GM23338 (cell line): Measurements from ENCODE around the gene GAL3ST1. TPM values are rescaled to one million over a fixed set of nuclear protein-coding genes. Genes with fewer than 3 reads are reported as not detected.

ENCODE experiments used
- ATAC-seq: fragments of 200-7000 bp; cut with Tn5 transposase; 3 replicates; pipeline ENCODE4 v1.9.1; 2020
- DNase-seq: peaks from one replicate; pipeline ENCODE4 v3.0.0-alpha.2; 2015; ENCODE audit warnings: low spot score
- H2AFZ ChIP-seq: fragments of 200-600 bp; sonication (generic); 2 replicates; pipeline ENCODE4 v1.8.0; 2016; ENCODE audit warnings: antibody characterized with exemption, mild to moderate bottlenecking, moderate library complexity
- H3F3A ChIP-seq: fragments of 200-600 bp; sonication (generic); replicated peaks from 2 replicates; pipeline ENCODE4 v1.8.0; 2017; ENCODE audit warnings: antibody characterized with exemption, mixed run types, low read depth
- H3K27ac ChIP-seq: fragments of 200-600 bp; sonication (generic); 2 replicates; pipeline ENCODE4 v1.6.1; 2016; ENCODE audit warnings: low read depth
- H3K27me3 ChIP-seq: fragments of 200-600 bp; sonication (generic); 2 replicates; pipeline ENCODE4 v1.8.0; 2016; ENCODE audit warnings: mild to moderate bottlenecking, mixed run types, moderate library complexity; ENCODE audit not compliant: insufficient read depth
- H3K36me3 ChIP-seq: fragments of 200-600 bp; sonication (generic); 2 replicates; pipeline ENCODE4 v1.8.0; 2016; ENCODE audit warnings: mild to moderate bottlenecking; ENCODE audit not compliant: insufficient read depth
- H3K4me1 ChIP-seq: fragments of 200-600 bp; sonication (generic); 2 replicates; pipeline ENCODE4 v1.8.0; 2016; ENCODE audit warnings: mild to moderate bottlenecking, moderate library complexity; ENCODE audit not compliant: insufficient read depth
- H3K4me2 ChIP-seq: fragments of 200-600 bp; sonication (generic); 2 replicates; pipeline ENCODE4 v1.7.1; 2017; ENCODE audit warnings: mixed run types
- H3K4me3 ChIP-seq: fragments of 200-600 bp; sonication (generic); 2 replicates; pipeline ENCODE4 v1.6.1; 2016; ENCODE audit warnings: mixed run types
- H3K79me2 ChIP-seq: fragments of 200-600 bp; sonication (generic); replicated peaks from 2 replicates; pipeline ENCODE4 v1.8.0; 2017; ENCODE audit warnings: mild to moderate bottlenecking; ENCODE audit not compliant: insufficient read depth
- H3K9me2 ChIP-seq: fragments of 200-600 bp; sonication (generic); 2 replicates; pipeline ENCODE4 v1.8.0; 2017; ENCODE audit not compliant: insufficient read depth
- H4K20me1 ChIP-seq: fragments of 200-600 bp; sonication (generic); replicated peaks from 2 replicates; pipeline ENCODE4 v1.8.0; 2017; ENCODE audit warnings: mild to moderate bottlenecking; ENCODE audit not compliant: insufficient read depth
- H3K27ac Mint-ChIP-seq: 2 replicates; pipeline ENCODE4 v1.8.0; 2020; ENCODE audit warnings: inconsistent platforms, mild to moderate bottlenecking, moderate library complexity, mixed read lengths
- H3K27me3 Mint-ChIP-seq: 3 replicates; pipeline ENCODE4 v1.8.0; 2022; ENCODE audit warnings: low read depth, mild to moderate bottlenecking, moderate library complexity, mixed read lengths, inconsistent platforms; ENCODE audit not compliant: insufficient read depth, poor library complexity
- H3K36me3 Mint-ChIP-seq: 3 replicates; pipeline ENCODE4 v1.8.0; 2021; ENCODE audit warnings: low read depth, mild to moderate bottlenecking, inconsistent platforms, moderate library complexity, mixed read lengths
- H3K4me1 Mint-ChIP-seq: 3 replicates; pipeline ENCODE4 v1.8.0; 2020; ENCODE audit warnings: mild to moderate bottlenecking, inconsistent platforms, mixed read lengths
- H3K4me3 Mint-ChIP-seq: 3 replicates; pipeline ENCODE4 v1.8.0; 2021; ENCODE audit warnings: moderate library complexity, mild to moderate bottlenecking, inconsistent platforms, mixed read lengths
- H3K9me3 Mint-ChIP-seq: 3 replicates; pipeline ENCODE4 v1.8.0; 2020; ENCODE audit warnings: moderate library complexity, mild to moderate bottlenecking, inconsistent platforms, mixed read lengths
- CREB1 ChIP-seq: fragments of 250-450 bp; sonication (Bioruptor Pico); IDR thresholded peaks from 2 replicates; pipeline ENCODE4 v1.5.0; 2020; ENCODE audit warnings: low read depth, mild to moderate bottlenecking, moderate library complexity
- EZH2 ChIP-seq: fragments of 200-600 bp; sonication (generic); IDR thresholded peaks from one replicate; pipeline ENCODE4 v1.8.0; 2017; ENCODE audit warnings: antibody characterized with exemption, mild to moderate bottlenecking, low read depth; ENCODE audit not compliant: unreplicated experiment
- JUNB ChIP-seq: IDR thresholded peaks from one replicate; pipeline ENCODE4 v1.6.1; 2016; ENCODE audit warnings: antibody characterized with exemption; ENCODE audit not compliant: unreplicated experiment
- NANOG ChIP-seq: IDR thresholded peaks from 2 replicates; pipeline ENCODE4 v1.6.1; 2016; ENCODE audit warnings: antibody characterized with exemption, borderline replicate concordance
- STAT1 ChIP-seq: IDR thresholded peaks from one replicate; pipeline ENCODE4 v1.6.1; 2016; ENCODE audit warnings: antibody characterized with exemption; ENCODE audit not compliant: unreplicated experiment
- polyA plus RNA-seq: library from polyadenylated mRNA; unstranded; fragments of >200 nt; fragmentation: Nextera tagmentation; extraction: Ambion mirVana; gene quantifications from 2 replicates; pipeline ENCODE4 v1.2.1, GENCODE V29; 2016
- total RNA-seq: library from RNA; depleted of rRNA; stranded (reverse); fragments of >200 nt; shearing (Covaris generic); gene quantifications from 2 replicates; pipeline ENCODE4 v1.2.3, GENCODE V29; 2014
- TF ChIP-seq, protein P1 (sequence below): IDR thresholded peaks from one replicate; pipeline ENCODE4 v1.6.1; 2018; ENCODE audit warnings: antibody characterized with exemption; ENCODE audit not compliant: unreplicated experiment
- TF ChIP-seq, protein P2 (sequence below), 2 experiments: fragments of 200-600 bp in 1 of 2; sonication (generic) in 1 of 2; conservative IDR thresholded peaks; 2 replicates each; pipeline versions ENCODE4 v1.5.1 to v1.6.1; 2016 to 2017; ENCODE audit warnings: antibody characterized with exemption in 2 of 2, low read depth in 2 of 2, mild to moderate bottlenecking in 2 of 2, moderate library complexity in 1 of 2
- TF ChIP-seq, protein P3 (sequence below): IDR thresholded peaks from 2 replicates; pipeline ENCODE4 v1.6.1; 2016; ENCODE audit warnings: antibody characterized with exemption

Gene GAL3ST1
- total and polyA plus RNA-seq, 2 experiments from 2014 or later, result 8.2 to 13.3 TPM

DNA sequence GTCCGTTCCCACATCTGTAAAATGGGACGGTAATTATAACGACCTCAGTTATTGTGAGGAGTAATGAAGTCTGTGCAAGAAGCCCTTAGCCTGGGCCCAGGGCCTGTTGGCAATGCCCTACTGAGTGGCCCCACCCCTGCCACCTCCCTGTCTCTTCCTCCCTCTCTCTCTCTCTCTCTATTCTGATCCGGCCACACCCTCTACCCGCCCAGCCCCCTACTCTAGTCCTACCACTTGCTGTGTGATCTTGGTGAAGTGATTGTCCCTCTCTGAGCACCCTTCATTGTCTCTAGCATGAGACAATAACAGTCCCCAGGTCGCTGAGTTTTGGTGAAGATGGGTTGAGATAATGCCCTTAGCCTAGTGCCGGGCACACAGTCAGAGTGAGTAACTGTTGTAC is 20.5 kb downstream of the GAL3ST1 start (continued):
- TF ChIP-seq, protein P1, sequence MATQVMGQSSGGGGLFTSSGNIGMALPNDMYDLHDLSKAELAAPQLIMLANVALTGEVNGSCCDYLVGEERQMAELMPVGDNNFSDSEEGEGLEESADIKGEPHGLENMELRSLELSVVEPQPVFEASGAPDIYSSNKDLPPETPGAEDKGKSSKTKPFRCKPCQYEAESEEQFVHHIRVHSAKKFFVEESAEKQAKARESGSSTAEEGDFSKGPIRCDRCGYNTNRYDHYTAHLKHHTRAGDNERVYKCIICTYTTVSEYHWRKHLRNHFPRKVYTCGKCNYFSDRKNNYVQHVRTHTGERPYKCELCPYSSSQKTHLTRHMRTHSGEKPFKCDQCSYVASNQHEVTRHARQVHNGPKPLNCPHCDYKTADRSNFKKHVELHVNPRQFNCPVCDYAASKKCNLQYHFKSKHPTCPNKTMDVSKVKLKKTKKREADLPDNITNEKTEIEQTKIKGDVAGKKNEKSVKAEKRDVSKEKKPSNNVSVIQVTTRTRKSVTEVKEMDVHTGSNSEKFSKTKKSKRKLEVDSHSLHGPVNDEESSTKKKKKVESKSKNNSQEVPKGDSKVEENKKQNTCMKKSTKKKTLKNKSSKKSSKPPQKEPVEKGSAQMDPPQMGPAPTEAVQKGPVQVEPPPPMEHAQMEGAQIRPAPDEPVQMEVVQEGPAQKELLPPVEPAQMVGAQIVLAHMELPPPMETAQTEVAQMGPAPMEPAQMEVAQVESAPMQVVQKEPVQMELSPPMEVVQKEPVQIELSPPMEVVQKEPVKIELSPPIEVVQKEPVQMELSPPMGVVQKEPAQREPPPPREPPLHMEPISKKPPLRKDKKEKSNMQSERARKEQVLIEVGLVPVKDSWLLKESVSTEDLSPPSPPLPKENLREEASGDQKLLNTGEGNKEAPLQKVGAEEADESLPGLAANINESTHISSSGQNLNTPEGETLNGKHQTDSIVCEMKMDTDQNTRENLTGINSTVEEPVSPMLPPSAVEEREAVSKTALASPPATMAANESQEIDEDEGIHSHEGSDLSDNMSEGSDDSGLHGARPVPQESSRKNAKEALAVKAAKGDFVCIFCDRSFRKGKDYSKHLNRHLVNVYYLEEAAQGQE, result no peak
- no peak for TF ChIP-seq NANOG
- TF ChIP-seq, protein P2, sequence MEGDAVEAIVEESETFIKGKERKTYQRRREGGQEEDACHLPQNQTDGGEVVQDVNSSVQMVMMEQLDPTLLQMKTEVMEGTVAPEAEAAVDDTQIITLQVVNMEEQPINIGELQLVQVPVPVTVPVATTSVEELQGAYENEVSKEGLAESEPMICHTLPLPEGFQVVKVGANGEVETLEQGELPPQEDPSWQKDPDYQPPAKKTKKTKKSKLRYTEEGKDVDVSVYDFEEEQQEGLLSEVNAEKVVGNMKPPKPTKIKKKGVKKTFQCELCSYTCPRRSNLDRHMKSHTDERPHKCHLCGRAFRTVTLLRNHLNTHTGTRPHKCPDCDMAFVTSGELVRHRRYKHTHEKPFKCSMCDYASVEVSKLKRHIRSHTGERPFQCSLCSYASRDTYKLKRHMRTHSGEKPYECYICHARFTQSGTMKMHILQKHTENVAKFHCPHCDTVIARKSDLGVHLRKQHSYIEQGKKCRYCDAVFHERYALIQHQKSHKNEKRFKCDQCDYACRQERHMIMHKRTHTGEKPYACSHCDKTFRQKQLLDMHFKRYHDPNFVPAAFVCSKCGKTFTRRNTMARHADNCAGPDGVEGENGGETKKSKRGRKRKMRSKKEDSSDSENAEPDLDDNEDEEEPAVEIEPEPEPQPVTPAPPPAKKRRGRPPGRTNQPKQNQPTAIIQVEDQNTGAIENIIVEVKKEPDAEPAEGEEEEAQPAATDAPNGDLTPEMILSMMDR (conservative IDR thresholded peaks at IDR 0.05; ENCODE audit: low read depth in 2 of 2), result no peak
- TF ChIP-seq, protein P3, sequence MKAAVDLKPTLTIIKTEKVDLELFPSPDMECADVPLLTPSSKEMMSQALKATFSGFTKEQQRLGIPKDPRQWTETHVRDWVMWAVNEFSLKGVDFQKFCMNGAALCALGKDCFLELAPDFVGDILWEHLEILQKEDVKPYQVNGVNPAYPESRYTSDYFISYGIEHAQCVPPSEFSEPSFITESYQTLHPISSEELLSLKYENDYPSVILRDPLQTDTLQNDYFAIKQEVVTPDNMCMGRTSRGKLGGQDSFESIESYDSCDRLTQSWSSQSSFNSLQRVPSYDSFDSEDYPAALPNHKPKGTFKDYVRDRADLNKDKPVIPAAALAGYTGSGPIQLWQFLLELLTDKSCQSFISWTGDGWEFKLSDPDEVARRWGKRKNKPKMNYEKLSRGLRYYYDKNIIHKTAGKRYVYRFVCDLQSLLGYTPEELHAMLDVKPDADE, result no peak
- no peak for TF ChIP-seq JUNB
- no peak for TF ChIP-seq STAT1

DNA sequence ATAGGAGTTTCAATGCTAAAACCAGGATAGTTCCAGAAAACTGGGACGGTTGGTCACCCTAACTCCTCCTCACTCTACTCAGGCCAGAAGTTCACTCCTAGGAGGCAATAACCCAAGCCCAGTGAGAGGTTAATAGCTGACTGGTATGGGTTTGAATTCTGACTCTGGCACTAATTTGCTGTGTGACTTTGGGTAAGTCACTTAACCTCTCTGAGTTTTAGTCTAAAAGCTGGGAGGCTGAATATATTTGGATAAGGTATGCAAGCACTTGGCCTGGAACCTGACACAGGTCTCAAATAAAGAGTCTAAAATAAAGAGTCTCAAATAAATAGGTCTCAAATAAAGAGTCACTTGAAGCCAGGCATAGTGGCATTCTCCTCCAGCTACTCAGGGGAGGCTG is 21.7 kb downstream of the GAL3ST1 start:
- no peak overlapping the region for H3K4me2 ChIP-seq
- H3K36me3 ChIP-seq, result no peaks in the 10 kb centered on the region
- no peaks in the 10 kb centered on the region for H3K27me3 ChIP-seq
- no peak overlapping the region for H3K4me3 ChIP-seq
- Mint-ChIP-seq H3K9me3 (no peaks in the 10 kb centered on the region; the same call in 2 of the 3 replicates), H3K36me3 (no peaks in the 10 kb centered on the region; the same call in 2 of the 3 replicates), H3K27ac (no peak overlapping the region), H3K4me1 (peaks cover 15% of the 10 kb centered on the region), H3K4me3 (no peak overlapping the region), H3K27me3 (peaks cover 11% of the 10 kb centered on the region)
- peaks cover 3% of the 10 kb centered on the region; the same call in 1 of the 2 replicates for H3K4me1 ChIP-seq
- DNase-seq, result no peak
- H2AFZ ChIP-seq, result no peak overlapping the region
- H4K20me1 ChIP-seq, result no peaks in the 10 kb centered on the region
- 0 out of 2 replicates have a peak, but pooled peaks cover 2% of the 10 kb centered on the region for H3F3A ChIP-seq
- H3K79me2 ChIP-seq, result no peaks in the 10 kb centered on the region
- no peak for ATAC-seq
- no peaks in the 10 kb centered on the region for H3K9me2 ChIP-seq
- H3K27ac ChIP-seq, result no peak overlapping the region
- TF ChIP-seq CREB1 (CRISPR knock-in tag) (no peak), EZH2 (no peak), STAT1 (no peak)
- TF ChIP-seq, protein P3, result no peak
- TF ChIP-seq, protein P2 (conservative IDR thresholded peaks at IDR 0.05; ENCODE audit: low read depth in 2 of 2), result no peak
